Stomach smooth muscle (tissue), 2 donors: ENCODE results near the gene PSG7.
"Not testable (repeated sequence)": the region's sequence is repeated elsewhere in the genome, so short reads cannot be mapped to it uniquely, and the experiment has no call there.

Experiments used
- H3K27ac ChIP-seq: one replicate; pipeline ENCODE4 v1.7.0; 2013; ENCODE audit warnings: mild to moderate bottlenecking, low read length, inconsistent platforms
- H3K27me3 ChIP-seq, 2 donors: one replicate each; pipeline ENCODE4 v1.7.0; 2013; ENCODE audit warnings: low read length in 2 of 2; ENCODE audit not compliant: insufficient read depth in 2 of 2, control insufficient read depth in 1 of 2
- H3K36me3 ChIP-seq, 2 donors: one replicate each; pipeline ENCODE4 v1.7.0; 2013; ENCODE audit warnings: low read length in 2 of 2; ENCODE audit not compliant: control insufficient read depth in 2 of 2, insufficient read depth in 2 of 2
- H3K4me1 ChIP-seq: one replicate; pipeline ENCODE4 v1.7.0; 2013; ENCODE audit warnings: low read length; ENCODE audit not compliant: control insufficient read depth, insufficient read depth
- H3K4me3 ChIP-seq, 2 donors: one replicate each; pipeline ENCODE4 v1.7.0; 2013; ENCODE audit warnings: low read length in 2 of 2
- H3K9ac ChIP-seq, 2 donors: one replicate each; pipeline ENCODE4 v1.7.0; 2013; ENCODE audit warnings: low read length in 2 of 2, mild to moderate bottlenecking in 1 of 2
- H3K9me3 ChIP-seq, 2 donors: one replicate each; pipeline ENCODE4 v1.7.0; 2013; ENCODE audit warnings: low read length in 2 of 2; ENCODE audit not compliant: control insufficient read depth in 2 of 2
- donor health status: healthy.
- donor health status: Pancreatic carcinoma.

Gene PSG7

GRCh38 chr19:42916931-42917330 lies 20.1 kb downstream of the PSG7 start:
- H3K4me3 ChIP-seq, H3K27ac ChIP-seq, H3K4me1 ChIP-seq, H3K9me3 ChIP-seq, H3K36me3 ChIP-seq, H3K9ac ChIP-seq, H3K27me3 ChIP-seq: not testable (repeated sequence)

DNA sequence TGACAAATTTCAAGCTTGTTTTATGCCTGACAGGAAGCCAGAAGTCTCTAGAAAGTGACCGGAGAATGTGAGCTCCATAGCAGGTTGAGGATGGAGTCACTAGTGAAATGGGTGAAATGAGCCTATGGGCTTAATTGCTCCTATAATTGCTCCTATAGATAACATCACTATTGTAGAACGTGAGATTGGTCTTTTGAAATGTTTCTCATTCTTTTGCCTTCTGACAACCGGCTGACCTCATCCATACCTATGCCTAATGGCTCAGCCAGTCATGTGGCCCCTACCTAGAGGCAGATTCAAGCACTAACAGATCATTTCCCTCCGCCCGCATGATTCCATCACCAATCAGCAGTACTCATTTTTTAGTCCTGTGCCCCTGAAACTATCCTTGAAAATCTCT lies 23.5 kb downstream of the PSG7 start:
- H3K4me1 ChIP-seq, H3K36me3 ChIP-seq, H3K27me3 ChIP-seq, H3K4me3 ChIP-seq, H3K9ac ChIP-seq, H3K9me3 ChIP-seq, H3K27ac ChIP-seq: not testable (repeated sequence)

GRCh38 chr19:42912941-42913340 lies 24.1 kb downstream of the PSG7 start:
- H3K27me3 ChIP-seq, H3K4me1 ChIP-seq, H3K4me3 ChIP-seq, H3K9ac ChIP-seq, H3K27ac ChIP-seq, H3K9me3 ChIP-seq, H3K36me3 ChIP-seq: not testable (repeated sequence)

GRCh38 chr19:42911731-42912130 lies 25.3 kb downstream of the PSG7 start:
- not testable (repeated sequence) for H3K27me3 ChIP-seq, H3K4me1 ChIP-seq, H3K4me3 ChIP-seq, H3K36me3 ChIP-seq, H3K9ac ChIP-seq, H3K9me3 ChIP-seq, H3K27ac ChIP-seq

- H3K4me1 ChIP-seq, H3K27me3 ChIP-seq, H3K9me3 ChIP-seq, H3K4me3 ChIP-seq, H3K9ac ChIP-seq, H3K36me3 ChIP-seq, H3K27ac ChIP-seq: not testable (repeated sequence)
Measured at GRCh38 chr19:42906162-42906561, 30.8 kb downstream of the PSG7 start.

DNA sequence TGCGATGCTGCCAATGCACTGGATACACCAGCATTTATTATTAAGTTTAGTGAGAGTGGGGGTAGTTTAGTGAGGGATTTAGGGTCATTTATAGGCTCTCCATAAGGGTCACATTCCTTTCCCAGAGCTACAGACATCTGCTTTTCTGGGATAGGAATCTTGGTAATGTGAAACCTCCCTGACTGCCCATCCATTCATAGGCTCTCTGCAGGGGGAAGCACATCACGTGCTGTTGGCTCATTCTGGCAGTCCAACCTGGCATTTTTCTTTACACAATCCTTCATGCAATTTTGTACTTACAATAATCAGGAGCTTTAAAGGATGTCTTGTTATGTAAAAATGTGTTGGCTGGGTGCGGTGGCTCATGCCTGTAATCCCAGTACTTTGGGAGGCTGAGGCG lies 36.4 kb downstream of the PSG7 start:
- not testable (repeated sequence) for H3K36me3 ChIP-seq, H3K9me3 ChIP-seq, H3K9ac ChIP-seq, H3K27me3 ChIP-seq, H3K4me3 ChIP-seq, H3K27ac ChIP-seq, H3K4me1 ChIP-seq

GRCh38 chr19:42899674-42900073 lies 37.3 kb downstream of the PSG7 start:
- not testable (repeated sequence) for H3K9me3 ChIP-seq, H3K36me3 ChIP-seq, H3K4me1 ChIP-seq, H3K4me3 ChIP-seq, H3K27ac ChIP-seq, H3K9ac ChIP-seq, H3K27me3 ChIP-seq

- not testable (repeated sequence) for H3K9ac ChIP-seq, H3K27ac ChIP-seq, H3K36me3 ChIP-seq, H3K9me3 ChIP-seq, H3K4me1 ChIP-seq, H3K4me3 ChIP-seq, H3K27me3 ChIP-seq
Measured at GRCh38 chr19:42899110-42899509, 37.9 kb downstream of the PSG7 start.

DNA sequence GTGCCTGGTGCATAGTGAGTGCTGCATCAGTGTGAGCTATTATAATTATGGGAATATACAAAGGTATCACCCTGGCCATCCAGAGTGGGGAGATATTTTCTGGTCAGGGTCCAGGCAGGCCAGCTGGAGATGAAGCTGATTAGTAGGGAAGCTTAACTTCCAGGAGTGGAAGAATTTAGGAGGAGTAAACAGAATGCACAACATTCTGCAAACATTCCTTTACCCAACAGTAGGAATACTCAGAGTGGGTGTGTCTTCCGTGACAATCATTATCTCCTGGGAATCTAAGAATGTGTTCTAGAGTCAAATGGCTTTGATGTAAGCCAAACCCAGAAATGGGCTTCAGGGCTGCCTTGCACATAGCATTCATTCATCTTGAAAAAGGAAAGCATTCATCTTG lies 38.4 kb downstream of the PSG7 start:
- H3K27me3 ChIP-seq, result not testable (repeated sequence)

GRCh38 chr19:42897729-42898128 lies 39.3 kb downstream of the PSG7 start:
- not testable (repeated sequence) for H3K9me3 ChIP-seq, H3K27ac ChIP-seq, H3K36me3 ChIP-seq, H3K27me3 ChIP-seq, H3K4me3 ChIP-seq, H3K4me1 ChIP-seq, H3K9ac ChIP-seq

More for the DNA sequence above, 38.4 kb downstream of the PSG7 start:
- not testable (repeated sequence) for H3K27ac ChIP-seq, H3K9ac ChIP-seq, H3K4me3 ChIP-seq, H3K9me3 ChIP-seq, H3K4me1 ChIP-seq, H3K36me3 ChIP-seq

GRCh38 chr19:42890446-42890845 lies 46.6 kb downstream of the PSG7 start:
- H3K27ac ChIP-seq, H3K9me3 ChIP-seq, H3K27me3 ChIP-seq, H3K36me3 ChIP-seq, H3K9ac ChIP-seq, H3K4me1 ChIP-seq, H3K4me3 ChIP-seq: not testable (repeated sequence)

DNA sequence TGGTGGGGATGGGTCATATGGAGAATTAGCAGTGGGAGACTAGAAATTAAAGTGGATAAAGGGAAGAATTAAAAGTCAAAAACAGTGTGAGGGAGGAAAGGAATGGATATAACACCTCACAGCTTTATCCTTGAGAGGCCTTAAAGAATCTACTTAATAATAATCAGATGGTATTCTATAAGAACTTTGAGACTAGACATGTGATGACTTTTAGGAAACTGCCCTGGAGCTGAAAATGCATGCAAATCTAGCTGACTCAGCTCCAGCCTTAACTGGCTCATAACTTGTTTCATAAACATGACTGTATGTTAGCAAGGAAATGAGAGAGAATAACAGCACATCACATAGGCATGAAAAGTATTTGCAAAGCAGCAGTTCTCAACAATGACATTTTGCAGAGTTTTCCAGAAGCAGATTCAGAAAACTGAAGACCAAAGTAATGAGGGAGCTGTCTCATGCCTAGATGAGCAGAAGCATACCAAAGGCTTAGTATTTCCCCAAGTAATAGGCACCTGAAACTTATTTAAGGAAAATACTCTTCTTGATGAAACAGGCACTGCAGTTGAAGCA lies 49.0 kb downstream of the PSG7 start:
- not testable (repeated sequence) for H3K27me3 ChIP-seq, H3K27ac ChIP-seq, H3K9me3 ChIP-seq

More for the DNA sequence above, 49.0 kb downstream of the PSG7 start:
- not testable (repeated sequence) for H3K4me1 ChIP-seq, H3K36me3 ChIP-seq, H3K9ac ChIP-seq, H3K4me3 ChIP-seq
